Astrocyte (in vitro differentiated cells and primary cell): ENCODE measurements around the gene SNTB2. TPM values are rescaled to one million over a fixed set of nuclear protein-coding genes. Genes with fewer than 3 reads are reported as not detected.
A peak's percentile ranks its signal among the peaks of the same experiment; 100 is the strongest.

Source experiments
- DNase-seq: peaks from one replicate; pipeline ENCODE4 v3.0.0-alpha.2; 2010; ENCODE audit warnings: low read depth
- FAIRE-seq: peaks from 2 replicates; lab custom pipeline; 2011; peaks lifted over from hg19 to GRCh38; lab: Jason Lieb, UNC
- H2AFZ ChIP-seq: 2 replicates; pipeline ENCODE4 v1.6.0; 2012; ENCODE audit warnings: low read depth, low read length, inconsistent platforms
- H3K27ac ChIP-seq: 2 replicates; pipeline ENCODE4 v1.5.1; 2011; ENCODE audit warnings: low read depth, low read length, inconsistent platforms
- H3K27me3 ChIP-seq: 2 replicates; pipeline ENCODE4 v1.6.0; 2011; ENCODE audit warnings: low read length, inconsistent platforms; ENCODE audit not compliant: insufficient read depth
- H3K36me3 ChIP-seq: 2 replicates; pipeline ENCODE4 v1.5.1; 2011; ENCODE audit warnings: low read length, inconsistent platforms; ENCODE audit not compliant: insufficient read depth
- H3K4me1 ChIP-seq: 2 replicates; pipeline ENCODE4 v1.5.1; 2011; ENCODE audit warnings: low read length, inconsistent platforms; ENCODE audit not compliant: insufficient read depth
- H3K4me2 ChIP-seq: 2 replicates; pipeline ENCODE4 v1.6.0; 2012; ENCODE audit warnings: low read length, inconsistent platforms
- H3K4me3 ChIP-seq: 2 replicates; pipeline ENCODE4 v1.5.1; 2011; ENCODE audit warnings: low read depth, mild to moderate bottlenecking, low read length, inconsistent platforms; ENCODE audit not compliant: insufficient read depth
- H3K79me2 ChIP-seq: 2 replicates; pipeline ENCODE4 v1.6.0; 2012; ENCODE audit warnings: mild to moderate bottlenecking, low read length, inconsistent platforms; ENCODE audit not compliant: insufficient read depth
- H3K9ac ChIP-seq: 2 replicates; pipeline ENCODE4 v1.6.0; 2012; ENCODE audit warnings: mild to moderate bottlenecking, low read length, inconsistent platforms
- H3K9me3 ChIP-seq: 2 replicates; pipeline ENCODE4 v1.5.1; 2012; ENCODE audit warnings: low read depth, mild to moderate bottlenecking, low read length, inconsistent platforms; ENCODE audit not compliant: insufficient read depth
- H4K20me1 ChIP-seq: 2 replicates; pipeline ENCODE4 v1.6.0; 2012; ENCODE audit warnings: low read length, inconsistent platforms; ENCODE audit not compliant: insufficient read depth
- H3K27ac Mint-ChIP-seq: one replicate; pipeline ENCODE4 v1.8.0; 2021; ENCODE audit warnings: mild to moderate bottlenecking, mixed read lengths; ENCODE audit not compliant: unreplicated experiment
- H3K27me3 Mint-ChIP-seq: one replicate; pipeline ENCODE4 v1.8.0; 2021; ENCODE audit warnings: low read depth, mixed read lengths; ENCODE audit not compliant: unreplicated experiment
- H3K36me3 Mint-ChIP-seq: one replicate; pipeline ENCODE4 v1.8.0; 2021; ENCODE audit warnings: low read depth, mixed read lengths; ENCODE audit not compliant: unreplicated experiment
- H3K4me1 Mint-ChIP-seq: one replicate; pipeline ENCODE4 v1.8.0; 2021; ENCODE audit warnings: low read depth, mixed read lengths; ENCODE audit not compliant: unreplicated experiment
- H3K4me3 Mint-ChIP-seq: one replicate; pipeline ENCODE4 v1.8.0; 2021; ENCODE audit warnings: mild to moderate bottlenecking, moderate library complexity, mixed read lengths; ENCODE audit not compliant: unreplicated experiment
- H3K9me3 Mint-ChIP-seq: one replicate; pipeline ENCODE4 v1.8.0; 2021; ENCODE audit warnings: mild to moderate bottlenecking, mixed read lengths; ENCODE audit not compliant: unreplicated experiment
- EZH2 ChIP-seq: IDR thresholded peaks from 2 replicates; pipeline ENCODE4 v1.6.1; 2012; ENCODE audit warnings: mild to moderate bottlenecking, low read length, inconsistent platforms; ENCODE audit not compliant: insufficient read depth
- total RNA-seq: library from RNA; stranded (reverse); gene quantifications from 2 replicates; pipeline ENCODE4 v1.2.1, GENCODE V29; 2021
- TF ChIP-seq, protein P1 (sequence below): IDR thresholded peaks from 2 replicates; pipeline ENCODE4 v1.5.1; 2011; ENCODE audit warnings: low read depth, mild to moderate bottlenecking, inconsistent platforms, low read length, moderate library complexity; ENCODE audit not compliant: insufficient read depth

SNTB2 gene
- total RNA-seq, 1 donor from 2014 or later = 30.4 TPM

DNA sequence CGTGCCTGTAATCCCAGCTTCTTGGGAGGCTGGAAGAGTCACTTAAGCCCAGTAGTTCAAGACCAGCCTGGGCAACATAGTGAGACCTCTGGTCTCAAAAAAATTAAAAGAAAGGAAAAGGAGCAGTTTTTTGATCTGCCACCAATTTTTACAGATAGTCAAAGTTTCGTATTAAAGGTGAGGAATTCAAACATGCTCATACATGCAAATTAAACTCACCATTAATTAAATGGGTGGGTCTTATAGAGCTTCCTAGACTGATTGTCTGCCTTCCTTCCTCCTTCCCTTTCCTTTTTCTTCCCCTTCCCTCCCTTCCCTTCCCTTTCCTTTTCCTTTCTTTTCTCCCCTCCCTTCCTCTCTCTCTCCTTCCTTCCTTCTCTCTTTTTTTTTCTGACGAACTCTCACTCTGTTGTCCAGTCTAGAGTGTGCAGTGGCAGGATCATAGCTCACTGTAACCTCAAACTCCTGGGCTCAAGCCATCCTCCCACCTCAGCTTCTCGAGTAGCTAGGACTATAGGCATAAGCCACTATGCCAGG, 87.8 kb downstream of the SNTB2 start:
- no peaks in the 10 kb centered on the region for H3K9me3 ChIP-seq
- H3K4me2 ChIP-seq = no peak overlapping the region
- H3K36me3 Mint-ChIP-seq = peaks cover 5% of the 10 kb centered on the region
- no peaks in the 10 kb centered on the region for H3K27me3 ChIP-seq
- H3K79me2 ChIP-seq = peaks cover 14% of the 10 kb centered on the region
- peak; percentile 31 for DNase-seq
- no peak for FAIRE-seq
- no peak overlapping the region for H3K4me3 ChIP-seq
- H3K27ac ChIP-seq = no peak overlapping the region
- no peaks in the 10 kb centered on the region for H3K27me3 Mint-ChIP-seq
- H3K27ac Mint-ChIP-seq = no peak overlapping the region
- H3K9ac ChIP-seq = no peak overlapping the region
- TF ChIP-seq EZH2 = no peak
- H3K9me3 Mint-ChIP-seq = no peaks in the 10 kb centered on the region
- H3K4me1 Mint-ChIP-seq = no peaks in the 10 kb centered on the region
- no peak overlapping the region for H2AFZ ChIP-seq
- H3K4me3 Mint-ChIP-seq = no peak overlapping the region
- H4K20me1 ChIP-seq = no peaks in the 10 kb centered on the region
- peaks cover 25% of the 10 kb centered on the region for H3K4me1 ChIP-seq
- H3K36me3 ChIP-seq = peaks cover 4% of the 10 kb centered on the region

DNA sequence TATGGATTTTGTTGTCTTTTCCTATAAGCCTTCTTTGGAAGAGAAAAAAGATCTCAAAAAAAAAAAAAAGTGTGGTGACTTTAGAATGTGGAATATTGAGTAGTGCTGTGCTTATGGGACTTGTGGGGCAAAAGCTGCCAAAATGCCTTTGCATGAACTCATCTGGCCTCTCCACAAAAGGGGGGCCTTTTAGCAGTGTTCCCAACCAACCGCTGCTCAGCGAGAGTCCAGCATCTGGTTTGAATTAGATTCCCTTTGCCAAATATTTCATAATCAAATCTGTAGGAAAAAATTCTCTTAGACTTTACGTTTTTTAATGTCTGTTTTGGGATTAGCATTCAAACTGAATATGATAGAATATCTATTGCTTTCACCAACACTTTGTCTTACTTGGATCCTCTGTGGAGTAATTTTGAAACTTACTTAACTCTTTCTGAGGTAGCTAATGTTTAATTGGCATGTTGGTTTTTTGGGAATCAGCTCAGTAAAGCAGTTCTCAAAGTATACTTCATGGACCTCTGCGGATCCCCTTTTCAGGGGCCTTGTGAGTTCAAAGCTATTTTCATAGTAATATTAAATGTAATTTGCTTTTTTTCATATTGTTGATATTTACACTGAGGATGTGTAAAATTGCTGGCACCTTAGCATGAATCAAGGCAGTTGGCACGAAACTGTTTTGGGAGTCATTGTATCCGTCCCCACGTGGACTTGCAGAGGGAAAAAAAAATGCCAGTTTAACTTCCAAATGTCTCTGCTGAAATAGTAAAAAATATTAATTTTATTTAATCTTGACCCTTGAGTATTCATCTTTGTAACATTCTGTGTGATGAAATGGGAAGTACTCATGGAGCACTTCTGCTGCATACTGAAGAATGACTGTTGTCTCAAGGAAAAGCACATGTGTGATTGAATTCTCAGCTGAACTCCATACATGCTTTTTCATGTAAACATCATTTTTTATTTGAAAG, 89.5 kb downstream of the SNTB2 start:
- H3K9me3 ChIP-seq = no peaks in the 10 kb centered on the region
- H3K27ac ChIP-seq = peak overlapping the region; percentile 66
- Mint-ChIP-seq H3K36me3 (peaks cover 3% of the 10 kb centered on the region), H3K27me3 (no peaks in the 10 kb centered on the region), H3K27ac (no peak overlapping the region), H3K4me3 (no peak overlapping the region), H3K9me3 (no peaks in the 10 kb centered on the region), H3K4me1 (no peaks in the 10 kb centered on the region)
- peak overlapping the region; percentile 3 for H3K4me3 ChIP-seq
- FAIRE-seq (peak; percentile 81), DNase-seq (peak; percentile 97)
- peaks cover 14% of the 10 kb centered on the region for H3K79me2 ChIP-seq
- no peaks in the 10 kb centered on the region for H4K20me1 ChIP-seq
- no peak overlapping the region for H2AFZ ChIP-seq
- H3K36me3 ChIP-seq = peaks cover 4% of the 10 kb centered on the region
- H3K4me2 ChIP-seq = peak overlapping the region; percentile 69
- H3K4me1 ChIP-seq = peaks cover 25% of the 10 kb centered on the region
- peak overlapping the region; percentile 57 for H3K9ac ChIP-seq
- no peak for TF ChIP-seq EZH2
- TF ChIP-seq, protein P1, sequence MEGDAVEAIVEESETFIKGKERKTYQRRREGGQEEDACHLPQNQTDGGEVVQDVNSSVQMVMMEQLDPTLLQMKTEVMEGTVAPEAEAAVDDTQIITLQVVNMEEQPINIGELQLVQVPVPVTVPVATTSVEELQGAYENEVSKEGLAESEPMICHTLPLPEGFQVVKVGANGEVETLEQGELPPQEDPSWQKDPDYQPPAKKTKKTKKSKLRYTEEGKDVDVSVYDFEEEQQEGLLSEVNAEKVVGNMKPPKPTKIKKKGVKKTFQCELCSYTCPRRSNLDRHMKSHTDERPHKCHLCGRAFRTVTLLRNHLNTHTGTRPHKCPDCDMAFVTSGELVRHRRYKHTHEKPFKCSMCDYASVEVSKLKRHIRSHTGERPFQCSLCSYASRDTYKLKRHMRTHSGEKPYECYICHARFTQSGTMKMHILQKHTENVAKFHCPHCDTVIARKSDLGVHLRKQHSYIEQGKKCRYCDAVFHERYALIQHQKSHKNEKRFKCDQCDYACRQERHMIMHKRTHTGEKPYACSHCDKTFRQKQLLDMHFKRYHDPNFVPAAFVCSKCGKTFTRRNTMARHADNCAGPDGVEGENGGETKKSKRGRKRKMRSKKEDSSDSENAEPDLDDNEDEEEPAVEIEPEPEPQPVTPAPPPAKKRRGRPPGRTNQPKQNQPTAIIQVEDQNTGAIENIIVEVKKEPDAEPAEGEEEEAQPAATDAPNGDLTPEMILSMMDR = no peak
- no peaks in the 10 kb centered on the region for H3K27me3 ChIP-seq

DNA sequence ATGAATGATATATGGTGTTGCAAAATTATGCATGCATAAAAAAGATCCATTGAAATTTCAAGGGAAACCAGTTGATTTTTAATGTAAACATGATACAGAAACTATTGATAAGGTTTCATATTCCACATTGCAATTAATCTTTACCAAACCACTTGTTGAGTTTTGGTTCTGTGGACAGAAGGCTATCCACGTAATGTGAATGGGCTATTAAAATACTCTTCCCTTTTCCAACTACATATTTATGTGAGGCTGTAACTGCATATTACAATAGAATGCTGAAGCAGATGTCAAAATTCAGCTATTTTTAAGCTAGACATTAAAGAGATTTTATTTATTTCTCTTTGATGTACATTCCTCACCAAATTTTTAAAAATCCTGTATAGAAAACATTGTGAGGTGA, 90.4 kb downstream of the SNTB2 start:
- H3K27ac Mint-ChIP-seq = no peak overlapping the region
- peaks cover 3% of the 10 kb centered on the region for H3K36me3 Mint-ChIP-seq
- Histone ChIP-seq H3K27ac (no peak overlapping the region), H3K36me3 (no peaks in the 10 kb centered on the region), H3K9me3 (no peaks in the 10 kb centered on the region), H3K4me2 (no peak overlapping the region), H3K27me3 (no peaks in the 10 kb centered on the region), H2AFZ (no peak overlapping the region), H3K9ac (no peak overlapping the region), H3K79me2 (peaks cover 14% of the 10 kb centered on the region), H3K4me3 (no peak overlapping the region), H4K20me1 (no peaks in the 10 kb centered on the region), H3K4me1 (peaks cover 25% of the 10 kb centered on the region)
- H3K4me1 Mint-ChIP-seq = no peaks in the 10 kb centered on the region
- no peak overlapping the region for H3K4me3 Mint-ChIP-seq
- no peaks in the 10 kb centered on the region for H3K27me3 Mint-ChIP-seq
- FAIRE-seq (peak; percentile 43), DNase-seq (no peak)
- no peaks in the 10 kb centered on the region for H3K9me3 Mint-ChIP-seq
- TF ChIP-seq, protein P1 = no peak
- TF ChIP-seq EZH2 = no peak
